ENCODE measurements around the gene ATP5F1D. TPM values are rescaled to one million over a fixed set of nuclear protein-coding genes. Genes with fewer than 3 reads are reported as not detected.

ATP5F1D gene
- total and polyA plus RNA-seq, 2 of the 13 experiments (the other 11 are each of a cell fraction or from before 2014, with no cell fraction given) = 39.4 to 78.7 TPM

- TF ChIP-seq THYN1 (CRISPR knock-in tag; IDR thresholded peaks at IDR 0.05; ENCODE audit: borderline replicate concordance, low read depth) (no peak), MEIS2 (CRISPR knock-in tag; IDR thresholded peaks at IDR 0.05) (peak; percentile 61), ZNF772 (CRISPR knock-in tag; IDR thresholded peaks at IDR 0.05) (peak; percentile 11; the same call in 1 of the 2 replicates), PAF1 (CRISPR knock-in tag; IDR thresholded peaks at IDR 0.05) (no peak), ZNF891 (CRISPR knock-in tag; IDR thresholded peaks at IDR 0.05) (no peak), ZNF205 (CRISPR knock-in tag; IDR thresholded peaks at IDR 0.05) (no peak; the same call in 1 of the 2 replicates), ZXDC (CRISPR knock-in tag; IDR thresholded peaks at IDR 0.05) (0 out of 2 replicates have a peak, but pooled peaks have one; percentile 18), TEAD2 (CRISPR knock-in tag; IDR thresholded peaks at IDR 0.05) (no peak), ZNF558 (CRISPR knock-in tag; IDR thresholded peaks at IDR 0.05; ENCODE audit: borderline replicate concordance) (peak; percentile 48; the same call in 1 of the 2 replicates), ZNF672 (CRISPR knock-in tag; IDR thresholded peaks at IDR 0.05) (no peak), KLF11 (CRISPR knock-in tag; IDR thresholded peaks at IDR 0.05) (0 out of 2 replicates have a peak, but pooled peaks have one; percentile 19), RFXANK (CRISPR knock-in tag; IDR thresholded peaks at IDR 0.05) (no peak), ZNF713 (CRISPR knock-in tag; IDR thresholded peaks at IDR 0.05) (peak; percentile 93), FOXA1 (IDR thresholded peaks at IDR 0.05) (no peak), FOXA1 (CRISPR knock-in tag; IDR thresholded peaks at IDR 0.05) (peak; percentile 30; the same call in 1 of the 2 replicates), CEBPB (IDR thresholded peaks at IDR 0.05; ENCODE audit: borderline replicate concordance, low read depth, low read length) (no peak), ZMAT3 (CRISPR knock-in tag; conservative IDR thresholded peaks at IDR 0.05) (no peak; the same call in 1 of the 2 replicates), BCL6 (CRISPR knock-in tag; IDR thresholded peaks at IDR 0.05) (peak; percentile 63), KIAA2018 (CRISPR knock-in tag; IDR thresholded peaks at IDR 0.05; ENCODE audit: borderline replicate concordance) (no peak), MYNN (CRISPR knock-in tag; IDR thresholded peaks at IDR 0.05; ENCODE audit: low read depth) (0 out of 2 replicates have a peak, but pooled peaks have one; percentile 49), ZNF607 (CRISPR knock-in tag; IDR thresholded peaks at IDR 0.05; ENCODE audit: borderline replicate concordance) (0 out of 2 replicates have a peak, but pooled peaks have one; percentile 79)
Measured at GRCh38 chr19:1248139-1248785, 6.7 kb downstream of the ATP5F1D start, which contains the start of gene MIDN (continued).

Measured in HepG2 (cell line).